ENCODE data around the gene CPSF4L. TPM values are rescaled to one million over a fixed set of nuclear protein-coding genes. Genes with fewer than 3 reads are reported as not detected.

CPSF4L gene
- total and polyA plus RNA-seq, 2 of the 13 experiments (the other 11 are each of a cell fraction or from before 2014, with no cell fraction given): 0.73 to 1.6 TPM

GRCh38 chr17:73203135-73203787 is 58.4 kb downstream of the CPSF4L start (continued):
- TF ChIP-seq, protein P1, sequence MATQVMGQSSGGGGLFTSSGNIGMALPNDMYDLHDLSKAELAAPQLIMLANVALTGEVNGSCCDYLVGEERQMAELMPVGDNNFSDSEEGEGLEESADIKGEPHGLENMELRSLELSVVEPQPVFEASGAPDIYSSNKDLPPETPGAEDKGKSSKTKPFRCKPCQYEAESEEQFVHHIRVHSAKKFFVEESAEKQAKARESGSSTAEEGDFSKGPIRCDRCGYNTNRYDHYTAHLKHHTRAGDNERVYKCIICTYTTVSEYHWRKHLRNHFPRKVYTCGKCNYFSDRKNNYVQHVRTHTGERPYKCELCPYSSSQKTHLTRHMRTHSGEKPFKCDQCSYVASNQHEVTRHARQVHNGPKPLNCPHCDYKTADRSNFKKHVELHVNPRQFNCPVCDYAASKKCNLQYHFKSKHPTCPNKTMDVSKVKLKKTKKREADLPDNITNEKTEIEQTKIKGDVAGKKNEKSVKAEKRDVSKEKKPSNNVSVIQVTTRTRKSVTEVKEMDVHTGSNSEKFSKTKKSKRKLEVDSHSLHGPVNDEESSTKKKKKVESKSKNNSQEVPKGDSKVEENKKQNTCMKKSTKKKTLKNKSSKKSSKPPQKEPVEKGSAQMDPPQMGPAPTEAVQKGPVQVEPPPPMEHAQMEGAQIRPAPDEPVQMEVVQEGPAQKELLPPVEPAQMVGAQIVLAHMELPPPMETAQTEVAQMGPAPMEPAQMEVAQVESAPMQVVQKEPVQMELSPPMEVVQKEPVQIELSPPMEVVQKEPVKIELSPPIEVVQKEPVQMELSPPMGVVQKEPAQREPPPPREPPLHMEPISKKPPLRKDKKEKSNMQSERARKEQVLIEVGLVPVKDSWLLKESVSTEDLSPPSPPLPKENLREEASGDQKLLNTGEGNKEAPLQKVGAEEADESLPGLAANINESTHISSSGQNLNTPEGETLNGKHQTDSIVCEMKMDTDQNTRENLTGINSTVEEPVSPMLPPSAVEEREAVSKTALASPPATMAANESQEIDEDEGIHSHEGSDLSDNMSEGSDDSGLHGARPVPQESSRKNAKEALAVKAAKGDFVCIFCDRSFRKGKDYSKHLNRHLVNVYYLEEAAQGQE (IDR thresholded peaks at IDR 0.05; ENCODE audit: borderline replicate concordance in 1 of 2, low read depth in 1 of 2, low read length in 2 of 2): peak in 1 of 2 experiments; percentile 17; a peak in 1 of 4 replicates
- TF ChIP-seq PHF8 (CRISPR knock-in tag; IDR thresholded peaks at IDR 0.05): no peak
- 0 out of 2 replicates have a peak, but pooled peaks have one; percentile 55 for TF ChIP-seq ZSCAN20 (CRISPR knock-in tag; IDR thresholded peaks at IDR 0.05; ENCODE audit: borderline replicate concordance)
- peak; percentile 64 for TF ChIP-seq RARA (CRISPR knock-in tag; IDR thresholded peaks at IDR 0.05)
- TF ChIP-seq ZNF761 (CRISPR knock-in tag; conservative IDR thresholded peaks at IDR 0.05): no peak
- no peak for TF ChIP-seq SOX6 (IDR thresholded peaks at IDR 0.05)
- peak; percentile 54; the same call in 1 of the 2 replicates for TF ChIP-seq SOX6 (CRISPR knock-in tag; IDR thresholded peaks at IDR 0.05)
- peak; percentile 63; the same call in 1 of the 2 replicates for TF ChIP-seq ZFP36L1 (CRISPR knock-in tag; IDR thresholded peaks at IDR 0.05)
- no peak for TF ChIP-seq CBX1 (IDR thresholded peaks at IDR 0.05; ENCODE audit: low read depth)
- no peak for TF ChIP-seq EHMT2 (IDR thresholded peaks at IDR 0.05; ENCODE audit: borderline replicate concordance, low read depth, low read length)
- no peak for TF ChIP-seq FOXK1 (CRISPR knock-in tag; IDR thresholded peaks at IDR 0.05; ENCODE audit: borderline replicate concordance, low read depth)
- TF ChIP-seq MLXIP (CRISPR knock-in tag; IDR thresholded peaks at IDR 0.05; ENCODE audit: borderline replicate concordance): 0 out of 2 replicates have a peak, but pooled peaks have one; percentile 35
- no peak for TF ChIP-seq NR3C1 (CRISPR knock-in tag; IDR thresholded peaks at IDR 0.05)
- TF ChIP-seq ZSCAN25 (CRISPR knock-in tag; IDR thresholded peaks at IDR 0.05): 0 out of 2 replicates have a peak, but pooled peaks have one; percentile 2
- TF ChIP-seq ZNF724P (CRISPR knock-in tag; IDR thresholded peaks at IDR 0.05; ENCODE audit: borderline replicate concordance): peak; percentile 80; the same call in 1 of the 2 replicates
- TF ChIP-seq, protein P2, sequence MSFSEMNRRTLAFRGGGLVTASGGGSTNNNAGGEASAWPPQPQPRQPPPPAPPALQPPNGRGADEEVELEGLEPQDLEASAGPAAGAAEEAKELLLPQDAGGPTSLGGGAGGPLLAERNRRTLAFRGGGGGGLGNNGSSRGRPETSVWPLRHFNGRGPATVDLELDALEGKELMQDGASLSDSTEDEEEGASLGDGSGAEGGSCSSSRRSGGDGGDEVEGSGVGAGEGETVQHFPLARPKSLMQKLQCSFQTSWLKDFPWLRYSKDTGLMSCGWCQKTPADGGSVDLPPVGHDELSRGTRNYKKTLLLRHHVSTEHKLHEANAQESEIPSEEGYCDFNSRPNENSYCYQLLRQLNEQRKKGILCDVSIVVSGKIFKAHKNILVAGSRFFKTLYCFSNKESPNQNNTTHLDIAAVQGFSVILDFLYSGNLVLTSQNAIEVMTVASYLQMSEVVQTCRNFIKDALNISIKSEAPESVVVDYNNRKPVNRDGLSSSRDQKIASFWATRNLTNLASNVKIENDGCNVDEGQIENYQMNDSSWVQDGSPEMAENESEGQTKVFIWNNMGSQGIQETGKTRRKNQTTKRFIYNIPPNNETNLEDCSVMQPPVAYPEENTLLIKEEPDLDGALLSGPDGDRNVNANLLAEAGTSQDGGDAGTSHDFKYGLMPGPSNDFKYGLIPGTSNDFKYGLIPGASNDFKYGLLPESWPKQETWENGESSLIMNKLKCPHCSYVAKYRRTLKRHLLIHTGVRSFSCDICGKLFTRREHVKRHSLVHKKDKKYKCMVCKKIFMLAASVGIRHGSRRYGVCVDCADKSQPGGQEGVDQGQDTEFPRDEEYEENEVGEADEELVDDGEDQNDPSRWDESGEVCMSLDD (CRISPR knock-in tag; IDR thresholded peaks at IDR 0.05; ENCODE audit: borderline replicate concordance): no peak
- peak; percentile 69 for TF ChIP-seq THAP11 (CRISPR knock-in tag; IDR thresholded peaks at IDR 0.05)

All from HepG2 (cell line).